ENCODE measurements around the gene DOCK1.
"Not testable (repeated sequence)": the region's sequence is repeated elsewhere in the genome, so short reads cannot be mapped to it uniquely, and the experiment has no call there.

DOCK1 gene

GRCh38 chr10:126876456-126876855 lies 28.8 kb upstream of the DOCK1 start:
- in situ Hi-C loops (cut with MboI; ENCODE audit: low pct_unique_long_range_greater_than_20kb, low sequenced_read_pairs, unreplicated experiment) = no loop called here
- DNase-seq (ENCODE audit: low spot score) = no peak

GRCh38 chr10:126877390-126877789 lies 27.8 kb upstream of the DOCK1 start:
- DNase-seq (ENCODE audit: low spot score) = no peak
- in situ Hi-C loops (cut with MboI; ENCODE audit: low pct_unique_long_range_greater_than_20kb, low sequenced_read_pairs, unreplicated experiment) = no loop called here
- no peak for TF ChIP-seq CTCF (IDR thresholded peaks at IDR 0.05; ENCODE audit: extremely low read depth, insufficient read depth, missing control alignments)

More at GRCh38 chr10:126876456-126876855, 28.8 kb upstream of the DOCK1 start:
- no peak for TF ChIP-seq CTCF (IDR thresholded peaks at IDR 0.05; ENCODE audit: extremely low read depth, insufficient read depth, missing control alignments)

GRCh38 chr10:126878594-126878993 lies 26.6 kb upstream of the DOCK1 start:
- DNase-seq (ENCODE audit: low spot score) = no peak
- in situ Hi-C loops (cut with MboI; ENCODE audit: low pct_unique_long_range_greater_than_20kb, low sequenced_read_pairs, unreplicated experiment) = no loop called here
- TF ChIP-seq CTCF (IDR thresholded peaks at IDR 0.05; ENCODE audit: extremely low read depth, insufficient read depth, missing control alignments) = no peak

- no peak for TF ChIP-seq CTCF (IDR thresholded peaks at IDR 0.05; ENCODE audit: extremely low read depth, insufficient read depth, missing control alignments)
- in situ Hi-C loops (cut with MboI; ENCODE audit: low pct_unique_long_range_greater_than_20kb, low sequenced_read_pairs, unreplicated experiment) = no loop called here
- no peak for DNase-seq (ENCODE audit: low spot score)
Observed at GRCh38 chr10:126880926-126881325, 24.3 kb upstream of the DOCK1 start.

- DNase-seq (ENCODE audit: low spot score); in situ Hi-C loops (cut with MboI; ENCODE audit: low pct_unique_long_range_greater_than_20kb, low sequenced_read_pairs, unreplicated experiment): not testable (repeated sequence)
Observed at GRCh38 chr10:126882055-126882454, 23.2 kb upstream of the DOCK1 start.

GRCh38 chr10:126888436-126888835 lies 16.8 kb upstream of the DOCK1 start:
- DNase-seq (ENCODE audit: low spot score); in situ Hi-C loops (cut with MboI; ENCODE audit: low pct_unique_long_range_greater_than_20kb, low sequenced_read_pairs, unreplicated experiment): not testable (repeated sequence)

- DNase-seq (ENCODE audit: low spot score) = no peak
- in situ Hi-C loops (cut with MboI; ENCODE audit: low pct_unique_long_range_greater_than_20kb, low sequenced_read_pairs, unreplicated experiment) = no loop called here
- no peak for TF ChIP-seq CTCF (IDR thresholded peaks at IDR 0.05; ENCODE audit: extremely low read depth, insufficient read depth, missing control alignments)
Observed at GRCh38 chr10:126889421-126889820, 15.8 kb upstream of the DOCK1 start.

GRCh38 chr10:126890797-126891196 lies 14.4 kb upstream of the DOCK1 start:
- in situ Hi-C loops (cut with MboI; ENCODE audit: low pct_unique_long_range_greater_than_20kb, low sequenced_read_pairs, unreplicated experiment); DNase-seq (ENCODE audit: low spot score): not testable (repeated sequence)
